HL-60 (cell line): ENCODE results near the gene XXYLT1.

Experiments
- DNase-seq, 2 experiments: peaks; one replicate each; pipeline ENCODE4 v3.0.0-alpha.2; 2010 to 2020; ENCODE audit warnings: low read depth in 1 of 2, low spot score in 1 of 2
- H3K27ac ChIP-seq: fragments of 250-450 bp; sonication (Bioruptor Pico); replicated peaks from 2 replicates; pipeline ENCODE4 v1.5.1; 2020; ENCODE audit warnings: mild to moderate bottlenecking, moderate library complexity
- H3K27me3 ChIP-seq: fragments of 250-450 bp; sonication (Bioruptor Pico); 2 replicates; pipeline ENCODE4 v1.5.1; 2021; ENCODE audit warnings: mild to moderate bottlenecking, moderate library complexity; ENCODE audit not compliant: insufficient read depth, poor library complexity, severe bottlenecking
- H3K4me3 ChIP-seq: replicated peaks from 2 replicates; pipeline ENCODE4 v1.5.1; 2011; ENCODE audit warnings: mild to moderate bottlenecking, control low read depth, low read length; ENCODE audit not compliant: insufficient read depth
- CTCF ChIP-seq: IDR thresholded peaks from one replicate; pipeline ENCODE4 v1.5.1; 2011; ENCODE audit warnings: low read length, control low read depth, inconsistent platforms; ENCODE audit not compliant: insufficient read depth
- GABPA ChIP-seq: IDR thresholded peaks from 2 replicates; pipeline ENCODE4 v1.6.1; 2012; ENCODE audit warnings: low read depth
- POLR2AphosphoS5 ChIP-seq: IDR thresholded peaks from 2 replicates; pipeline ENCODE4 v1.6.1; 2012; ENCODE audit warnings: low read depth
- SPI1 ChIP-seq: IDR thresholded peaks from 2 replicates; pipeline ENCODE4 v1.6.1; 2012; ENCODE audit warnings: low read depth, mild to moderate bottlenecking, borderline replicate concordance
- TF ChIP-seq, protein P1 (sequence below): IDR thresholded peaks from 2 replicates; pipeline ENCODE4 v1.6.1; 2012; ENCODE audit warnings: low read depth; ENCODE audit not compliant: insufficient replicate concordance

The XXYLT1 gene

DNA sequence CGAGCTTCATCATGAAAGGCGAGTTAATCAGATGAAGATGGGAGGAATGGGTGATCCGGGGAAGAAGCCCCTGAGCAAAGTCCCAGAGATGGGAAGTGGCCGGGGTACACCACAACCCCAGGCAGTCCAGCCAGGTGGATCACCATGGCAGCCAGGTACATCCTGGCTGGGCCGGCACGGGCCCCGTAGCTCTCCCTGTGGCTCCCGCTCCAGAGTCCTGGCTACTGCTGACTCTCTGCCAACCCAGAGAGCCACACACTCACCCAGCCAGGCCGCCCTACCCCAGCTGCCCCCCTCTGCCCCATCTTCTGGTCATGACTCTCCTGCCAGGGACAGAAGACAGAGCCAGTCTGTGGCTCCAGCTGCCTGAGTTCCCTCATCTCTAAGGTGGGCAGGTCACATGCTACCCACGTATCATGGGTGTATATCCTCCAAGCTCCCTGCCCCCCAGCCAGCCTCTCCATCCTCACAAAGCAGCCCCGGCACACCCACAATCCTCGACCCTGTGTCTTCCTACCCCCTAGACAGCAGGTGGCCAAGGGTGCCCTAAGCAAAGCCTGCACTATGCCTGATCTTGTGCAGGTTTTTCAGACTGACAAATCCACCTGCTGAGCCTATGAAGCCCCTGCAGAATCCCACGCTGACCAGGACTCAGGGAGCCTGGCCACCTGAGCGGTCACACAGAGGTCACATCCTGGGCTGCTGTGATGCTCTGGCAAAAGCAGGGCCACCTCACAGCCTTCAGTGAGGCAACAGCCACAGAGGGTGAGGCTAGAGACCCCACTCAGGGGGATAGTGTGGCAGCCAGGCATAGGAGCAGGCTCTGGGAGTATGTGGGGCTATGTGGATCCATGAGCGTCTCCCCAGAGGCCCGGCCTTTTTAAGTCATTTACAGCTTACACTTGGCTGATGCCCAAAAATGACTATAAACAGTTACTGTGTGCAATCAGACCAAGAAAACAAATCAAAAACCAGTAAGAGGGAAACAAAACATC, 13.2 kb downstream of the XXYLT1 start:
- no peak for DNase-seq
- Histone ChIP-seq H3K27ac (no peak overlapping the region), H3K4me3 (no peak overlapping the region), H3K27me3 (no peaks in the 10 kb centered on the region)
- TF ChIP-seq GABPA (no peak), SPI1 (no peak), POLR2AphosphoS5 (no peak), CTCF (no peak)
- TF ChIP-seq, protein P1, sequence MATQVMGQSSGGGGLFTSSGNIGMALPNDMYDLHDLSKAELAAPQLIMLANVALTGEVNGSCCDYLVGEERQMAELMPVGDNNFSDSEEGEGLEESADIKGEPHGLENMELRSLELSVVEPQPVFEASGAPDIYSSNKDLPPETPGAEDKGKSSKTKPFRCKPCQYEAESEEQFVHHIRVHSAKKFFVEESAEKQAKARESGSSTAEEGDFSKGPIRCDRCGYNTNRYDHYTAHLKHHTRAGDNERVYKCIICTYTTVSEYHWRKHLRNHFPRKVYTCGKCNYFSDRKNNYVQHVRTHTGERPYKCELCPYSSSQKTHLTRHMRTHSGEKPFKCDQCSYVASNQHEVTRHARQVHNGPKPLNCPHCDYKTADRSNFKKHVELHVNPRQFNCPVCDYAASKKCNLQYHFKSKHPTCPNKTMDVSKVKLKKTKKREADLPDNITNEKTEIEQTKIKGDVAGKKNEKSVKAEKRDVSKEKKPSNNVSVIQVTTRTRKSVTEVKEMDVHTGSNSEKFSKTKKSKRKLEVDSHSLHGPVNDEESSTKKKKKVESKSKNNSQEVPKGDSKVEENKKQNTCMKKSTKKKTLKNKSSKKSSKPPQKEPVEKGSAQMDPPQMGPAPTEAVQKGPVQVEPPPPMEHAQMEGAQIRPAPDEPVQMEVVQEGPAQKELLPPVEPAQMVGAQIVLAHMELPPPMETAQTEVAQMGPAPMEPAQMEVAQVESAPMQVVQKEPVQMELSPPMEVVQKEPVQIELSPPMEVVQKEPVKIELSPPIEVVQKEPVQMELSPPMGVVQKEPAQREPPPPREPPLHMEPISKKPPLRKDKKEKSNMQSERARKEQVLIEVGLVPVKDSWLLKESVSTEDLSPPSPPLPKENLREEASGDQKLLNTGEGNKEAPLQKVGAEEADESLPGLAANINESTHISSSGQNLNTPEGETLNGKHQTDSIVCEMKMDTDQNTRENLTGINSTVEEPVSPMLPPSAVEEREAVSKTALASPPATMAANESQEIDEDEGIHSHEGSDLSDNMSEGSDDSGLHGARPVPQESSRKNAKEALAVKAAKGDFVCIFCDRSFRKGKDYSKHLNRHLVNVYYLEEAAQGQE: no peak

DNA sequence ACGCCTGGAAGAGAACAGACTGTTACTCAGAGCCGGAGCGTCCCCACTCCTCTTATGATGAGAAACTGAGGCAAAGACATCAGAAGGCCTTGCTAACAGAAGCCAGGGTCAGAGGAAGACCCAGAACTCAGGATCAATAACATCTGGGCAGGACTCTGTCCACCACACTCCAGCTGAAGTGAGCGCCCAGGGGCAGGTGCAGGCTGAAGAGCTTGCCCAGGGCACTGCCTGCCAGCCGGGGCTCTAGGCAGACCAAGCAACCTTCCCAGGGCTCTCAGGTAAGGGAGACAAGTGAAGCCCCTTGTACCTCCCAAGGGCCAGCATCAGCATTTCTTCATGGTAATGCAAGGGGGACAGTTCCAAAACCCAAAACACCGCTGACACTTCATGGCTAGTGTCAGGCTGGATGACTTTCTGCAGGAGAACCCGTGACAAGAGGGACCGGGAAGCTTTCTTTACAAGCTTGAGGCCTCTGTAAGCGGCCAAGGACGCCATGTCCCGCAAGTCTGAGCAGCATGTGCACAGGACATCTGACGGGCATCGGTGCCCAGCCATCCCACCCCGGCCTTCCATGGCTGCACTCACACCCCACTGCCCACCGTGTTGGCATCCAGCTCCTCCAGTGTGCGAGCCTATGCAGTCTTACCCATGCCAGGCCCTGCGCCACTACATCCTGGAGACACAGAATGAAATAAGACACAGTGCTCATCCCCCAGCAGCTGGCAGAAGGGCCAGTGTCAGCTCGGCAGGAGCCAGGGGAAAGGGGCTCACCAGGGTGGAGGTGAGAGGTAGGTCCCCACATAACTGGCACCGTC, 14.1 kb downstream of the XXYLT1 start:
- Histone ChIP-seq H3K27me3 (no peaks in the 10 kb centered on the region), H3K27ac (no peak overlapping the region), H3K4me3 (no peak overlapping the region)
- no peak for DNase-seq
- TF ChIP-seq POLR2AphosphoS5 (no peak), GABPA (no peak)

- H3K4me3 ChIP-seq: no peak overlapping the region
- no peaks in the 10 kb centered on the region for H3K27me3 ChIP-seq
- no peak overlapping the region for H3K27ac ChIP-seq
- TF ChIP-seq POLR2AphosphoS5 (no peak), CTCF (no peak), SPI1 (no peak), GABPA (no peak)
- TF ChIP-seq, protein P1: no peak
- no peak for DNase-seq
These were observed 15.1 kb downstream of the XXYLT1 start for GRCh38 chr3:195255571-195256501.
